HG03196 (cell line): ENCODE measurements around the gene GCH1.
"Not testable (repeated sequence)": the region's sequence is repeated elsewhere in the genome, so short reads cannot be mapped to it uniquely, and the experiment has no call there.

Experiments
- ATAC-seq: cut with Tn5 transposase; IDR thresholded peaks from one replicate; pipeline ENCODE4 v1.9.1; 2021; ENCODE audit not compliant: unreplicated experiment

The GCH1 gene

DNA sequence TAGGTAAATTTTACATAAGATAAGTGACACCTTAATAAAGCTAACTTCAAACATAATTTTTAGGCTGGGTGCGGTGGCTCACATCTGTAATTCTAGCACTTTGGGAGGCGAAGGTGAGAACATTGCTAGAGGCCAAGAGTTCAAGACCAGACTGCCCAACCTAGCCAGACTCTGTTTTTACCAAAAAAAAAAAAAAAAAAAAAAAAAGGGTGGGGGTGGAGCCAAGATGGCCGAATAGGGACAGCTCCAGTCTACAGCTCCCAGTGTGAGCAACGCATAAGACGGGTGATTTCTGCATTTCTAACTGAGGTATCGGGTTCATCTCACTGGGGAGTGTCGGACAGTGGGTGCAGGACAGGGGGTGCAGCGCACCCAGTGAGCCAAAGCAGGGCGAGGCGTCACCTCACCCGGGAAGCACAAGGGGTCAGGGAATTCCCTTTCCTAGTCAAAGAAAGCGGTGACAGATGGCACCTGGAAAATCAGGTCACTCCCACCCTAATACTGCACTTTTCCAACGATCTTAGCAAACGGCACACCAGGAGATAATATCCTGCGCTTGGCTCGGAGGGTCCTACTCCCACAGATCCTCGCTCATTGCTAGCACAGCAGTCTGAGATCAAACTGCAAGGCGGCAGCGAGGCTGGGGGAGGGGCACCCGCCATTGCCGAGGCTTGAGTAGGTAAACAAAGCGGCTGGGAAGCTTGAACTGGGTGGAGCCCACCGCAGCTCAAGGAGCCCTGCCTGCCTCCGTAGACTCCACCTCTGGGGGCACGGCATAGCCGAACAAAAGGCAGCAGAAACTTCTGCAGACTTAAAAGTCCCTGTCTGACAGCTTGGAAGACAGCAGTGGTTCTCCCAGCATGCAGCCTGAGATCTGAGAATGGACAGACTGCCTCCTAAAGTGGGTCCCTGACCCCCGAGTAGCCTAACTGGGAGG, 32.2 kb downstream of the GCH1 start:
- ATAC-seq, result not testable (repeated sequence)

DNA sequence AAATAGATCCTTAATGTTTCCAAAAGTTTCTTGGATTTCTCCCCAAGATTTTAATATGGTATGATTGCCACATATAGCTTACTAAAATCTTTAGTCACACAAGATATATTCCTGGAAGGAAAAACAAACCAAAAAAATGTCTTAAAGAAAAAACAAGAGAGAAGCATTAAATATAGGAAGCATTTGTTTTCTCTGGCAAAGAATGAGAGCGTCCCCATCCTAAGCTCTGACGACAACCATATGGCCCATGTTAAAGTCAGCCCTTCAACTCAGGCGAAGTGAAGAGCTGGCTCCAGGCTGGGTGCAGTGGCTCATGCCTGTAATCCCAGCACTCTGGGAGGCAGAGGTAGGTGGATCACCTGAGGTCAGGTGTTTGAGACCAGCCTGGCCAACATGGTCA, 35.6 kb downstream of the GCH1 start:
- ATAC-seq, result no peak

DNA sequence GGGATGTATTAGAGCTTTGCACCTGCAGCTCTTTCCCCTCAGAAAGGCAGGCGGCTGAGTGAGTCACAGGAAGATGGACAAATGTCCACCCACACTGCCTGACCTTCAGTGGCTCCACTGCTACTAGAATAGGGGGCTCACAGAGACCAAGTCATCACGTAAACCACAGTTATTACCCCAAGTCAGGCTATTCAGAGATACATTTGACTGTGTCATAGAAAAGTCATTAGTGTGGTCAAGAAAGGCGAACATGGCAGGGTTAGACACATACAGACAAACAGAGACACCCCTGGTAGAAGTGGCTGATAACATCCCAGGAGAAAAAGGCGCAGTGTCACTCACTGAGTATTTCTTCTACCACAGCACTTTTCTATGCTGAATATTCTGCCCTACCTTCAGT, 36.0 kb downstream of the GCH1 start:
- no peak for ATAC-seq

- ATAC-seq, result no peak
These were observed 38.1 kb downstream of the GCH1 start for GRCh38 chr14:54864526-54864925.

GRCh38 chr14:54857830-54858269, 44.8 kb downstream of the GCH1 start:
- no peak for ATAC-seq

- ATAC-seq, result no peak
These were observed 46.5 kb downstream of the GCH1 start for GRCh38 chr14:54856152-54856551.

DNA sequence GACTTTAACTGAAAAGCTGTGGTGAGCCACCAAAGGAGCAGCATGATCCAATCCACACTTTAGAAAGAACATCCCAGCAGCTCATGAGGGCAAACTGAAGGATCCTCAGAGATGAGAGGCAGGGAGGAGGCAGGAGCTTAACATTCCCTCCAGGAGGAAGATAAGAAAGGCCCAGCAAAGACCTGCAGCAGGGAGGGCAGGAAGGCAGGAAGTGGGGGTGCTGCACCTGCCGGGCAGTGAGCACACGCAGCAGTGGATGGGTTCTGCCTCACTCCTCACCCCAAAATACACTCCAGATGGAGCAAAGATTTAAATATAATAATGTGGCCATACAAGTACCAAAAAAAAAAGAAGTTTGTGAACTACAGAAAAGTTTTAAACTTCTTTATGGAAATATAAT, 48.4 kb downstream of the GCH1 start:
- ATAC-seq, result no peak

- ATAC-seq, result no peak
These were observed 49.3 kb downstream of the GCH1 start for GRCh38 chr14:54853339-54853738.

- no peak for ATAC-seq
These were observed 50.4 kb downstream of the GCH1 start for GRCh38 chr14:54852215-54852614.

DNA sequence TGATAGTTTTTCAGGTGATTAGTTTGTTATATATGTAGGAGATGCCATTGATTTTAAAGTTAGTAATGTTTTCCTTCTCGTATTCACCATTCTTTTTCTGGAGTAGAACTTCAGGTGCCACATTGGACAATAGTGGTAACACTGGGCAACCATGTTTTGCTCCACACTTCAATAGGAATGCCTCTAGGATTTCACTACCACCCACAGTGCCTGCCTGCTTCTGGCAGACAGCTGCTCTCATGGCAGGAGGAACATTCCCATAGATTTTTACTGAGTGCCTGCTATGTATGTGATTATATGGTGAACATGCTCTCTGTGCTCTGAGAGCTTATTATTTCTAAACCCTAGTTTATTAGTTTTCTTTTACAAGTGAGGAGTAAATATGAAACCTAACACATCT, 53.7 kb downstream of the GCH1 start:
- no peak for ATAC-seq

DNA sequence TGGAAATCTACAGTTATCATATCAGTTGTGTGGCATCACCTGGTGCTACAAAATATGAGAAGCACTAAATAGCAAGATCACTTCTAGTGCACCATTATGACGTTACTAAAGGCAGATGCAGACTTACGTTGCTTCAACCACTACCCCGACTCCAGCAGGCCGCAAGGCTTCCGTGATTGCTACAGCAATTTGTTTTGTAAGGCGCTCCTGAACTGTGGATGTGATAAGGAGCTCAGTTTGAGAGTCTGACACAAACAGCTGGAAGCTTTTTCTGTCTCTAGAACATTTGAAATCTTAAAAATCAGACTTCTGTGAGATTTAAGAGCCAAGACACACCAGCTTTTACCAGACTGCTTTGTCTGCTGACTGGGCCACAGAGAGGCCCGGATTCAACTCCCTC, 57.0 kb downstream of the GCH1 start:
- ATAC-seq, result no peak

GRCh38 chr14:54844479-54844878, 58.1 kb downstream of the GCH1 start:
- no peak for ATAC-seq

- no peak for ATAC-seq
These were observed 61.8 kb downstream of the GCH1 start for GRCh38 chr14:54840798-54841197.

DNA sequence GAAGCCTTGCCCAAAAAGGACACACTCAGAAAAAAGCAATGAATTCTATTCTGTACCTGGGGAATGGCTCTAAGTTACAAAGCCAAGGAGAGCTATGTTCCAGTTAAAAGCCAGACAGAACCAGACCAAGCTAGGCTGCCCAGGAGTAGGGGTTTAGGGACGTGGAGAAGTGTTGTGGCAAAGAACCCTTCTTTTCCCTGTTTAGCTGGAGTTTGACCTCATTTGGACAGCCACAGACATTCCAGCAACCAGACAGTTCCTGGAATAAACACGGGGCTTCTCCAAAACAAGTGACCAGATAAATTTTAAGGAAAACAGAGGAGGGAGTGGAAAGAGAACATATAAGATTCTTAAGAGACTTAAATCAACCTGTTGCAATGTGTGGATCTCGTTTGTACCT, 62.3 kb downstream of the GCH1 start:
- no peak for ATAC-seq

DNA sequence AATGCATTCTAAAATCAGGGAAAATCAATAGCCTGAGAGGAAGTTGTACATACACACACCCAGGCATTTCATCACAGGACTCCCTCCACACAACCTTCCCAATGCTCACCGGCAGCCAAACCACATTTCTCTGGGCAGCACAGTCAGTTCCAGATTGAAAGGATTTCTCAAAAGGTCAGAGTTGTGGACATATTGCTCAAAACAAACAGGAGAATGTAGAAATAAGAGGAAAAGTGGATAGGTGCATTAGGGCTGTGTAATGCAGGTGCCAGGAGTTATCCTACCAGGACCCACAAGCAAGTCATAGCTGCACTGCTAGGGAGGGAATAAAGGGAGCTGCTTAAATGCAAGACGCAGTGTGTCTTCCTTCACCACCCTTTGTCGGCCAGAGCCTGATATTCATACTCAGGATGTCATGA, 62.9 kb downstream of the GCH1 start:
- no peak for ATAC-seq

DNA sequence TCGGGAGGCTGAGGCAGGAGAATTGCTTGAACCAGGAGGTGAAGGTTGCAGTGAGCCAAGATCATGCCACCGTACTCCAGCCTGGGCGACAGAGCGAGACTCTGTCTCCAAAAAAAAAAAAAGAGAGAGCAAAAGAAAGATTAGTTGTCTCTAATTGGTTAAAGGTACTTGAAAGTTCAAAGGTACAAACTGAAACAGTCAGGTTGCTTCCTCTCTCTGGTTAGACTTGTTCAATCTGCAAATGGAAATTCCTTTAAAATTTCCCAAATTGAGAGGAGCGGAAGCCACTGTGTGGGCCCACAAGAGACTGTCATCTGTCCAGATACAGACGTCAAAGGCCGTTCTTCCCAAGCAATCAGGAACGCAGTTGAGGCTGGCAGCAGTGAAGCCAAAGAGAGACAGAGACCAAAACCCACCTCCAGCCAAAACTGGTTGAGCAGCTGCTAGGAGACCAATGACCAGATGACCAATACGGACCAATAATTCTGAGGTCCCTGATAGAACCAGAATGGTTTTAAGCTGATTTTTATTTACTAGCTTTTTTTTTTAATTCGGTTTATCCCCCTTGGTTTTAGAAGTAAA, 63.6 kb downstream of the GCH1 start:
- ATAC-seq, result no peak

DNA sequence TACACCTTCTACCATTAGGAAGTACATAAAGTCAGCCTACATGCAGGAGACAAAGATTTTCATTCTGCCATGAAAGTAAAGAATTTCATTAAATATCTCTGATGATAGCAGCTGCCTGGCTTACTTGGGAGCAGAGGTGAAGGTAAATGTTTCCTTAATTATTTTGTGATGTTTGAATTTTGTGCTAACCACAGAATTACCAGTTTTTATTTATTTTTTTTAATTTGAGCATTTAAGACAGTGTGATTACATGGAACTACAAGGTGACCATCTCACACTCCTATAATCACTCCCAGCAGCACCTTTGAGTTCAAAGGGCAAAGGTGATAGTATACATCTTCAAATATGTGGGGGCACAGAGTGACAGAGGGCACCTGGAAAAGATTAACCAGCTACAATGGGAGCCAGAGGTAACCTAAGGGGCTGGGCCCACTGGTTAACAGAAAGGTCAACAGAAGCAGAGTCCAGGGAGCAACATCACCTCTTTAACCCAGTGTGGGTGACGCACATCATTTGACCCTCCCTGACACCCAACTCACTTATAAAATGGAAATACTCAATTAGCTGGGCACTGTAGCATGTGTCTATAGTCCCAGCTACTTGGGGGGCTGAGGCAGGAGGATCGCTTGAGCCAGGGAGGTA, 65.0 kb downstream of the GCH1 start:
- ATAC-seq, result no peak

GRCh38 chr14:54836231-54836630, 66.4 kb downstream of the GCH1 start:
- no peak for ATAC-seq

- no peak for ATAC-seq
These were observed 67.9 kb downstream of the GCH1 start for GRCh38 chr14:54834727-54835126.

DNA sequence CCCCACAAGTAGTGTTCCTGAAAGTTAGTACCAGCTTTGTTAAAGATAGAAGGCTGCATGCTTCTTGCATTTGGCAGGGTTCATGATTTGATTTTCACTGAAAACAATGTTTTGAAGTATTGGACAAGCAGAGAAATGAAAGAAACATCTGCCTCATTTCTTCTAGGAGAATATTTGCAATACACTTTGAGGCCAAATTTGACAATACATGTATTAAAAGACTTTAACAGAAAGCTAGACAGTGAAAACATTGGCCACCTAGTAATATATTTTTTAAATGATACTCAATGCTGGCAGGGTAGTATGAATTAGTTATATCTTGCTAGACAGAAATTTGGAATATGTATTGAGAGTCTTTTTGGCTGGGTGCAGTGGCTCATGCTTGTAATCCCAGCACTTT, 68.5 kb downstream of the GCH1 start:
- ATAC-seq, result no peak

- ATAC-seq, result no peak
These were observed 72.0 kb downstream of the GCH1 start for GRCh38 chr14:54830650-54831049.
